Glutamatergic neuron (in vitro differentiated cells): ENCODE data around the gene SLC9B1. TPM values are rescaled to one million over a fixed set of nuclear protein-coding genes. Genes with fewer than 3 reads are reported as not detected.
A peak's percentile ranks its signal among the peaks of the same experiment; 100 is the strongest.

ENCODE experiments used
- DNase-seq: peaks from one replicate; pipeline ENCODE4 v3.0.0; 2022
- H3K27ac Mint-ChIP-seq: one replicate; pipeline ENCODE4 v1.8.0; 2020; ENCODE audit warnings: mild to moderate bottlenecking, mixed read lengths, inconsistent platforms; ENCODE audit not compliant: unreplicated experiment
- H3K27me3 Mint-ChIP-seq: one replicate; pipeline ENCODE4 v1.8.0; 2020; ENCODE audit warnings: mild to moderate bottlenecking, moderate library complexity, mixed read lengths, inconsistent platforms; ENCODE audit not compliant: unreplicated experiment
- H3K36me3 Mint-ChIP-seq: one replicate; pipeline ENCODE4 v1.8.0; 2020; ENCODE audit warnings: mild to moderate bottlenecking, mixed read lengths, inconsistent platforms; ENCODE audit not compliant: unreplicated experiment
- H3K4me1 Mint-ChIP-seq: one replicate; pipeline ENCODE4 v1.8.0; 2020; ENCODE audit warnings: mild to moderate bottlenecking, low read depth, mixed read lengths, inconsistent platforms; ENCODE audit not compliant: unreplicated experiment
- H3K4me3 Mint-ChIP-seq: one replicate; pipeline ENCODE4 v1.8.0; 2020; ENCODE audit warnings: mild to moderate bottlenecking, mixed read lengths, inconsistent platforms; ENCODE audit not compliant: unreplicated experiment
- H3K9me3 Mint-ChIP-seq: one replicate; pipeline ENCODE4 v1.8.0; 2020; ENCODE audit warnings: mild to moderate bottlenecking, moderate library complexity, mixed read lengths, inconsistent platforms; ENCODE audit not compliant: unreplicated experiment
- total RNA-seq: library from RNA; stranded (reverse); fragmentation: NEBNext Ultra II Directional; extraction: Animal tissue kit (Norgen Biotek cat#: 25700); gene quantifications from one replicate; pipeline ENCODE4 v1.2.1, GENCODE V29; 2021; ENCODE audit not compliant: unreplicated experiment
- TF ChIP-seq, protein P1 (sequence below): fragments of 200-600 bp; sonication (generic); IDR thresholded peaks from one replicate; pipeline ENCODE4 v1.5.0; 2021; ENCODE audit not compliant: partially characterized antibody, unreplicated experiment

The SLC9B1 gene
- total RNA-seq, 1 donor from 2014 or later: 3.1 TPM

DNA sequence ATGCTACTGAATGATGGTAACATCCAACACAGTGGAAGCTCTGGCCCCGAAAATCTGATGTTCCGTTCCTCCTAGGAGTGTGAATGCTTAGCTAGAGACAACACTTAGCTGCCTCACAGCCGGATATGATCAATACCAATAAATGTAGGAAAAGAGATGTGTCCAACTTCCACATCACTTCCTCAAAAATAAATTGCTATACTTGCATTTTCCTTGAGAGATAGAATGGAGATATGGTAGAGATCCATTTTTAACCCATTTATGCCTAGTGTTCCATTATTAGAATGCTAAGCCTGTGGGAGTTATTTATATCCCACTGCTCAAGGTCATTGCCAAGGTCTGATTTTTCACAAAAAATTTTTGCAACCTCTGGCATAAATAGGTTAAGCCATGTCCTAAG is 5.5 kb upstream of the SLC9B1 start:
- no peaks in the 10 kb centered on the region for H3K36me3 Mint-ChIP-seq
- no peaks in the 10 kb centered on the region for H3K27me3 Mint-ChIP-seq
- no peak for DNase-seq
- no peak overlapping the region for H3K27ac Mint-ChIP-seq
- peaks cover under 1% of the 10 kb centered on the region for H3K9me3 Mint-ChIP-seq
- TF ChIP-seq, protein P1, sequence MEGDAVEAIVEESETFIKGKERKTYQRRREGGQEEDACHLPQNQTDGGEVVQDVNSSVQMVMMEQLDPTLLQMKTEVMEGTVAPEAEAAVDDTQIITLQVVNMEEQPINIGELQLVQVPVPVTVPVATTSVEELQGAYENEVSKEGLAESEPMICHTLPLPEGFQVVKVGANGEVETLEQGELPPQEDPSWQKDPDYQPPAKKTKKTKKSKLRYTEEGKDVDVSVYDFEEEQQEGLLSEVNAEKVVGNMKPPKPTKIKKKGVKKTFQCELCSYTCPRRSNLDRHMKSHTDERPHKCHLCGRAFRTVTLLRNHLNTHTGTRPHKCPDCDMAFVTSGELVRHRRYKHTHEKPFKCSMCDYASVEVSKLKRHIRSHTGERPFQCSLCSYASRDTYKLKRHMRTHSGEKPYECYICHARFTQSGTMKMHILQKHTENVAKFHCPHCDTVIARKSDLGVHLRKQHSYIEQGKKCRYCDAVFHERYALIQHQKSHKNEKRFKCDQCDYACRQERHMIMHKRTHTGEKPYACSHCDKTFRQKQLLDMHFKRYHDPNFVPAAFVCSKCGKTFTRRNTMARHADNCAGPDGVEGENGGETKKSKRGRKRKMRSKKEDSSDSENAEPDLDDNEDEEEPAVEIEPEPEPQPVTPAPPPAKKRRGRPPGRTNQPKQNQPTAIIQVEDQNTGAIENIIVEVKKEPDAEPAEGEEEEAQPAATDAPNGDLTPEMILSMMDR: no peak
- no peak overlapping the region for H3K4me3 Mint-ChIP-seq
- H3K4me1 Mint-ChIP-seq: no peaks in the 10 kb centered on the region

DNA sequence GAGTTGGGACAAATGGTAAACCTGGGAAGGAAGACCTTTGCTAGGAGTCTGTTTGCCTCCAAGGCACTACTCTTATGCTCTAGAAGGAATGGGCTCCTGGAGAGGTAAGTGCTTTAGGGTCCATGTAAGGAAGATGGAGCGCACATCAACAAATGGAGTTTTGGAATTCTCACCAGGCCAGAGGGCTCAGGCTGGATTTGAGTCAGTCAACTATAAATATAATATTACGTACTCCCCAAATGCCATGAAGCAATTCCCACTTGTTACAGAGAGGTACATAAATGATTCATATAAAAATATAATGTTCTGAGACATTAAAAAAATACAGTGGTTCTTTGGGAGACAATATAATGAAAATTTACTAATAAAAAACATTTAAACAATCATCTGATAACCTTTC is 1.6 kb upstream of the SLC9B1 start:
- Mint-ChIP-seq H3K9me3 (no peaks in the 10 kb centered on the region), H3K27me3 (peaks cover 2% of the 10 kb centered on the region), H3K27ac (no peak overlapping the region), H3K4me1 (peaks cover 2% of the 10 kb centered on the region), H3K36me3 (no peaks in the 10 kb centered on the region), H3K4me3 (no peak overlapping the region)
- TF ChIP-seq, protein P1: no peak
- no peak for DNase-seq

DNA sequence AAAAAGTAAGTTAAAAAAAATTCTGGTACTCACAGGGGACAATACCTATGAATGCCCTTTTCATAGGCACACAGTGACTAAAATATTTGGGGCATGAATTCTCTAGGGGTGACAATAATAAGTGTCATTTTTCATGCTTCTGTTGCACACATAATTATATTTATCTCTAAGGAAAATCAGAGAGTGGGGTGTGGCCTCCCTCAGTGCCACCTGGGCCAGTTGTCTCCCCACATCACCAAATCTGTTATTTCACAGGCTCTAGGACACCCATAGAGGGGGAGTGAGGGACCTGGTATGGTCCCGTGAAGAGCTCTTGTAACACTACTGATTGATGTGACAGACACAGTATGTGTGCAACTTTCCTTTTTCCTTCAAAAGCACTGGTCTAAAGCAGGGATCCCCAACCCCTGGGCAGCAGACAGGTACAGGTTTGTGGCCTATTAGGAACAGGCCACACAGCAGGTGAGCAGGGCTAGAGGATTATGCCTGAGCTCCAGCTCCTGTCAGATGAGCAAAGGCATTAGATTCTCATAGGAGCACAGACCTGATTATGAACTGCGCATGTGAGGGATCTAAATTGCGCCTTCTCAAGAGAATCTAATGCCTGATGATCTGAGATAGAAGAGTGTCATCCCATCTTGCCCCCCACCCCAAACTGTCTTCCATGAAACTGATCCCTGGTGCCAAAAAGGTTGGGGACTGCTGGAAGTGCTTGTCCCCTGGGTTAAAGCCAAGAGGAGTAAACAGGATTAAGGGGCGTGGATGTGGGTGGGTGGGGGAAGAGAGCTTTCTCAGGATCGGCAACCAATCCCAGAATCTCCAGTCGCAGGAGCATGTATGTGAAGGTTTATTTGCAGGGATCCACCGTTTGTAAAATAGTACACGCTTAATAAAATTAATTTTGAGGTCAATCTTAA is 856 bp downstream of the SLC9B1 start:
- no peak for DNase-seq
- H3K27ac Mint-ChIP-seq: peak overlapping the region; percentile 83
- peaks cover 2% of the 10 kb centered on the region for H3K27me3 Mint-ChIP-seq
- TF ChIP-seq, protein P1: no peak
- H3K9me3 Mint-ChIP-seq: no peaks in the 10 kb centered on the region
- peaks cover 2% of the 10 kb centered on the region for H3K4me1 Mint-ChIP-seq
- peak overlapping the region; percentile 93 for H3K4me3 Mint-ChIP-seq
- no peaks in the 10 kb centered on the region for H3K36me3 Mint-ChIP-seq

DNA sequence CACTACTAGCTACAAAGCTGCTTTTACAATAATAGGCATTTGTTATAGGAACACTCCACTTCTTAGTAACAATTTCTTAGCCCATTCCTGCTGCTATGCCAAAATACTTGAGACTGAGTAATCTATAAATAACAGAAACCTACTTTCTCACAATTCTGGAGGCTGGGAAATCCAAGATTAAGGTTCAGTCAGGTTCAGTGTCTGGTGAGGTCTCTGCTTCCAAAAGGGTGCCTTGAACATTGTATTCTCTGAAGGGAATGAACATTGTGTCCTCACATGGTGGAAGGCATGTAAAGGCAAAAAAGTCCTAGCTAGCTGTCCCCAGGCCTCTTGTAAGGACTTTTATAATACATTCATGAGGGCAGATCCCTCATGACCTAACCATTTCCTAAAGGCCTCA is 7.0 kb downstream of the SLC9B1 start:
- no peak for DNase-seq
- TF ChIP-seq, protein P1: no peak
- no peaks in the 10 kb centered on the region for H3K27me3 Mint-ChIP-seq
- H3K4me3 Mint-ChIP-seq: no peak overlapping the region
- H3K9me3 Mint-ChIP-seq: no peaks in the 10 kb centered on the region
- H3K27ac Mint-ChIP-seq: no peak overlapping the region
- H3K36me3 Mint-ChIP-seq: no peaks in the 10 kb centered on the region
- no peaks in the 10 kb centered on the region for H3K4me1 Mint-ChIP-seq

DNA sequence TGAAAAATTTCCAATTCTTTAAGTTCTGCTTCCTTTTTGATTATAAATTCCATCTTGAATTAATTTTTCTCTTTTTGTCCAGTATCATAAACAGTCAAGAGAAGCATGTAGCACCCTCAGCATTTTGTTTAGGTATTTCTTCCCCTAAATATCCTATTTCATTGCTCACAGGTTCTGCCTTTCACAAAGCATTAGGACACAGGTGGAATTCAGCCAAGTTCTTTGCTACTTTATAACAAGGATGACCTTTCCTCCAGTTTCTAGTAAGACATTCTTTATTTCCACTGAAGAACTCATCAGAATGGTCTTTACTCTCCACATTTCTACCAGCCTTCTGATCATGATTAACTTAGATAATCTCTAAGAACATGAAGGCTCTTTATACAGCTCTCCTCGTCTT is 7.4 kb downstream of the SLC9B1 start:
- Mint-ChIP-seq H3K4me1 (no peaks in the 10 kb centered on the region), H3K27ac (no peak overlapping the region), H3K4me3 (no peak overlapping the region), H3K36me3 (no peaks in the 10 kb centered on the region), H3K9me3 (no peaks in the 10 kb centered on the region), H3K27me3 (no peaks in the 10 kb centered on the region)
- DNase-seq: no peak
- TF ChIP-seq, protein P1: no peak
